MCF 10A (cell line): ENCODE measurements around the gene SLC39A6. TPM values are rescaled to one million over a fixed set of nuclear protein-coding genes. Genes with fewer than 3 reads are reported as not detected.
A peak's percentile ranks its signal among the peaks of the same experiment; 100 is the strongest.
"Not testable (repeated sequence)": the region's sequence is repeated elsewhere in the genome, so short reads cannot be mapped to it uniquely, and the experiment has no call there.

Experiments used
- BruUV-seq: library from RNA; stranded (reverse); fragments of 400-500 nt; replicated peaks from 2 replicates; lab custom pipeline; 2021; lab: Mats Ljungman, UMichigan
- CTCF ChIA-PET: fragments of 300-600 bp; sonication (Branson Sonifier 250); formaldehyde crosslinking; extraction: SDS; loops from one replicate; lab custom pipeline; 2021; ENCODE audit warnings: antibody characterized with exemption, inconsistent platforms; lab: Yijun Ruan, JAX
- POLR2A ChIA-PET: fragments of 300-600, 350-650 bp; sonication (Branson Sonifier 250); formaldehyde crosslinking; extraction: SDS; loops from one replicate; lab custom pipeline; 2020; ENCODE audit warnings: antibody characterized with exemption, inconsistent platforms; lab: Yijun Ruan, JAX
- DNase-seq: peaks from one replicate; pipeline ENCODE4 v3.0.0-alpha.2; 2018; ENCODE audit not compliant: unreplicated experiment
- H3K27ac Mint-ChIP-seq: one replicate; pipeline ENCODE4 v1.8.0; 2022; ENCODE audit warnings: mild to moderate bottlenecking, low read depth, mixed read lengths; ENCODE audit not compliant: unreplicated experiment
- H3K27me3 Mint-ChIP-seq: one replicate; pipeline ENCODE4 v1.8.0; 2022; ENCODE audit warnings: mixed read lengths; ENCODE audit not compliant: insufficient read depth, unreplicated experiment
- H3K36me3 Mint-ChIP-seq: one replicate; pipeline ENCODE4 v1.8.0; 2022; ENCODE audit warnings: mild to moderate bottlenecking, moderate library complexity, mixed read lengths; ENCODE audit not compliant: insufficient read depth, unreplicated experiment
- H3K4me1 Mint-ChIP-seq: one replicate; pipeline ENCODE4 v1.8.0; 2022; ENCODE audit warnings: mixed read lengths; ENCODE audit not compliant: insufficient read depth, unreplicated experiment
- H3K4me3 Mint-ChIP-seq: one replicate; pipeline ENCODE4 v1.8.0; 2022; ENCODE audit warnings: mild to moderate bottlenecking, moderate library complexity, mixed read lengths; ENCODE audit not compliant: unreplicated experiment
- H3K9me3 Mint-ChIP-seq: one replicate; pipeline ENCODE4 v1.8.0; 2022; ENCODE audit warnings: mixed read lengths; ENCODE audit not compliant: unreplicated experiment
- CTCF ChIP-seq: fragments of 200-600 bp; IDR thresholded peaks from one replicate; pipeline ENCODE4 v1.8.0; 2022; ENCODE audit warnings: antibody characterized with exemption, mild to moderate bottlenecking; ENCODE audit not compliant: unreplicated experiment
- intact Hi-C: fragments of 100-400 bp; cut with micrococcal nuclease; formaldehyde crosslinking; loops from 2 replicates; pipeline ENCODE4 v1.14.1; 2022
- total RNA-seq: library from RNA; stranded (reverse); gene quantifications from 2 replicates; pipeline ENCODE4 v1.2.3, GENCODE V29; 2022

Gene SLC39A6
- total RNA-seq, 1 experiment from 2014 or later = 49.7 TPM

- no peak for TF ChIP-seq CTCF
- no TSS peak for BruUV-seq
- Mint-ChIP-seq H3K4me1 (no peaks in the 10 kb centered on the region), H3K9me3 (peaks cover 8% of the 10 kb centered on the region), H3K4me3 (no peak overlapping the region), H3K27me3 (no peaks in the 10 kb centered on the region), H3K27ac (no peak overlapping the region), H3K36me3 (no peaks in the 10 kb centered on the region)
- ChIA-PET POLR2A (interaction anchor here (0.7 kb wide), 1 partner anchor 29 kb away, joined by 4 read pairs; no protein-coding TSS in a partner anchor), CTCF (interaction anchor here (1.0 to 1.3 kb wide), 2 partner anchors 22 to 187 kb away, joined by 3 to 6 read pairs; no protein-coding TSS in a partner anchor)
- intact Hi-C loops = loop anchor here (10.0 kb wide), 2 partner anchors 345 to 585 kb away; no protein-coding TSS in a partner anchor
- no peak for DNase-seq
Measured at GRCh38 chr18:36099311-36099710, 29.8 kb downstream of the SLC39A6 start.

- intact Hi-C loops = loop anchor here (1.0 to 10.0 kb wide), 6 partner anchors 80 to 660 kb away; no protein-coding TSS in a partner anchor
- no peak overlapping the region for H3K27ac Mint-ChIP-seq
- H3K27me3 Mint-ChIP-seq = no peaks in the 10 kb centered on the region
- peaks cover under 1% of the 10 kb centered on the region for H3K9me3 Mint-ChIP-seq
- no peak for TF ChIP-seq CTCF
- no peak overlapping the region for H3K4me3 Mint-ChIP-seq
- H3K36me3 Mint-ChIP-seq = no peaks in the 10 kb centered on the region
- H3K4me1 Mint-ChIP-seq = no peaks in the 10 kb centered on the region
- ChIA-PET POLR2A (interaction anchor here (1.3 kb wide), 1 partner anchor 30 kb away, joined by 3 read pairs; no protein-coding TSS in a partner anchor), CTCF (interaction anchor here (0.7 to 4.4 kb wide), 3 partner anchors 23 to 187 kb away, joined by 3 to 26 read pairs (median 3); no protein-coding TSS in a partner anchor)
- DNase-seq = no peak
- BruUV-seq = no TSS peak
Measured at GRCh38 chr18:36096955-36097354, 32.2 kb downstream of the SLC39A6 start.

GRCh38 chr18:36095936-36096519, 33.1 kb downstream of the SLC39A6 start:
- intact Hi-C loops = loop anchor here (1.0 to 10.0 kb wide), 6 partner anchors 79 to 661 kb away; no protein-coding TSS in a partner anchor
- no TSS peak for BruUV-seq
- H3K27me3 Mint-ChIP-seq = no peaks in the 10 kb centered on the region
- no peak overlapping the region for H3K27ac Mint-ChIP-seq
- ChIA-PET POLR2A (interaction anchor here (0.7 to 1.1 kb wide), 3 partner anchors 16 to 188 kb away, joined by 3 read pairs; no protein-coding TSS in a partner anchor), CTCF (interaction anchor here (0.6 to 4.4 kb wide), 23 partner anchors 9 to 715 kb away, joined by 3 to 26 read pairs (median 4); no protein-coding TSS in a partner anchor)
- no peaks in the 10 kb centered on the region for H3K4me1 Mint-ChIP-seq
- DNase-seq = peak; percentile 64
- H3K4me3 Mint-ChIP-seq = no peak overlapping the region
- H3K36me3 Mint-ChIP-seq = no peaks in the 10 kb centered on the region
- TF ChIP-seq CTCF = peak; percentile 59
- no peaks in the 10 kb centered on the region for H3K9me3 Mint-ChIP-seq

- ChIA-PET POLR2A (interaction anchor here (0.7 kb wide), 2 partner anchors 16 to 216 kb away, joined by 3 read pairs; no protein-coding TSS in a partner anchor), CTCF (interaction anchor here (0.7 to 4.4 kb wide), 10 partner anchors 9 to 716 kb away, joined by 3 to 26 read pairs (median 8); no protein-coding TSS in a partner anchor)
- BruUV-seq = no TSS peak
- H3K9me3 Mint-ChIP-seq = no peaks in the 10 kb centered on the region
- H3K4me1 Mint-ChIP-seq = peaks cover 1% of the 10 kb centered on the region
- intact Hi-C loops = loop anchor here (10.0 kb wide), 2 partner anchors 340 to 590 kb away; no protein-coding TSS in a partner anchor
- DNase-seq = no peak
- TF ChIP-seq CTCF = no peak
- no peaks in the 10 kb centered on the region for H3K27me3 Mint-ChIP-seq
- H3K36me3 Mint-ChIP-seq = no peaks in the 10 kb centered on the region
- no peak overlapping the region for H3K4me3 Mint-ChIP-seq
- no peak overlapping the region for H3K27ac Mint-ChIP-seq
Measured at GRCh38 chr18:36094431-36094830, 34.7 kb downstream of the SLC39A6 start.

- H3K36me3 Mint-ChIP-seq, H3K4me3 Mint-ChIP-seq, H3K9me3 Mint-ChIP-seq, BruUV-seq, H3K27ac Mint-ChIP-seq, H3K27me3 Mint-ChIP-seq, DNase-seq: not testable (repeated sequence)
- CTCF ChIA-PET = interaction anchor here (0.6 to 1.0 kb wide), 3 partner anchors 32 to 666 kb away, joined by 3 read pairs; no protein-coding TSS in a partner anchor
- POLR2A ChIA-PET = interaction anchor here (0.6 kb wide), 1 partner anchor 25 kb away, joined by 3 read pairs; the partner anchor contains the start of gene RPRD1A
- H3K4me1 Mint-ChIP-seq = peaks cover 11% of the 10 kb centered on the region
- intact Hi-C loops = loop anchor here (10.0 kb wide), 2 partner anchors 337 to 593 kb away; no protein-coding TSS in a partner anchor
Measured at GRCh38 chr18:36092116-36092515, 37.0 kb downstream of the SLC39A6 start.
